Naive thymus-derived CD8-positive, alpha-beta T cell (primary cell): ENCODE results near the gene MAT2A. TPM values are rescaled to one million over a fixed set of nuclear protein-coding genes. Genes with fewer than 3 reads are reported as not detected.
"Not testable (repeated sequence)": the region's sequence is repeated elsewhere in the genome, so short reads cannot be mapped to it uniquely, and the experiment has no call there.

Experiments used
- ATAC-seq, 2 donors: fragments of 150-1000 bp; cut with Tn5 transposase in 1 of 2; sonication (Bioruptor Pico), chemical (Tn5 transposase) in 1 of 2; 1 replicate in 1 of 2; 2 replicates in 1 of 2; pipeline ENCODE4 v1.10.0; 2021; ENCODE audit warnings: mild to moderate bottlenecking in 2 of 2, moderate library complexity in 2 of 2
- POLR2A ChIA-PET: fragments of 350-600 bp; sonication (Branson Sonifier 250); formaldehyde crosslinking; loops from one replicate; lab custom pipeline; 2021; ENCODE audit warnings: antibody characterized with exemption; lab: Charles Lee
- DNase-seq, 10 donors: peaks; one replicate each; pipeline versions ENCODE4 v3.0.0 to v3.0.0-alpha.2; 2020 to 2022
- H3K27ac Mint-ChIP-seq, 10 donors: one replicate each; pipeline ENCODE4 v1.8.0; 2020 to 2022; ENCODE audit warnings: mild to moderate bottlenecking in 10 of 10, mixed read lengths in 10 of 10, moderate library complexity in 4 of 10, inconsistent platforms in 1 of 10
- H3K27me3 Mint-ChIP-seq, 5 donors: one replicate each; pipeline ENCODE4 v1.8.0; 2021 to 2022; ENCODE audit warnings: mixed read lengths in 5 of 5
- H3K36me3 Mint-ChIP-seq, 3 donors: one replicate each; pipeline ENCODE4 v1.8.0; 2020 to 2022; ENCODE audit warnings: mixed read lengths in 3 of 3, mild to moderate bottlenecking in 2 of 3, inconsistent platforms in 1 of 3
- H3K4me1 Mint-ChIP-seq, 4 donors: one replicate each; pipeline ENCODE4 v1.8.0; 2021 to 2022; ENCODE audit warnings: mixed read lengths in 4 of 4
- H3K4me3 Mint-ChIP-seq, 10 donors: one replicate each; pipeline ENCODE4 v1.8.0; 2020 to 2022; ENCODE audit warnings: mild to moderate bottlenecking in 10 of 10, mixed read lengths in 10 of 10, moderate library complexity in 6 of 10, inconsistent platforms in 1 of 10
- H3K9me3 Mint-ChIP-seq, 9 donors: one replicate each; pipeline ENCODE4 v1.8.0; 2020 to 2022; ENCODE audit warnings: mixed read lengths in 9 of 9, mild to moderate bottlenecking in 3 of 9, inconsistent platforms in 1 of 9, moderate library complexity in 1 of 9
- polyA plus RNA-seq, 3 donors: library from polyadenylated mRNA; unstranded; fragments of 300-500 nt; fragmentation: Illumina TruSeq; gene quantifications; one replicate each; pipeline ENCODE4 v1.2.3, GENCODE V29; 2021
- total RNA-seq, 8 experiments: library from RNA in 2 of 8; stranded (reverse) in 2 of 8; gene quantifications; one replicate each; pipeline ENCODE4 v1.2.3 and lab custom pipeline; 2021 to 2026

The MAT2A gene
- total and polyA plus RNA-seq, 5 experiments from 2014 or later: 68.1 to 205 (median 103) TPM

- Mint-ChIP-seq H3K9me3 (no peaks in the 10 kb centered on the region), H3K27me3 (no peaks in the 10 kb centered on the region), H3K27ac (peak overlapping the region; percentile 86 to 97 (median 93)), H3K4me3 (peak overlapping the region; percentile 80 to 93 (median 89)), H3K4me1 (peaks cover 34 to 76% (median 65%) of the 10 kb centered on the region in 4 donors), H3K36me3 (peaks cover 0 to 21% (median 7%) of the 10 kb centered on the region in 3 donors)
- ATAC-seq (peak; percentile 55 to 59), DNase-seq (peak in 3 of 10 donors; percentile 20 to 42 (median 40))
- POLR2A ChIA-PET: interaction anchor here (0.5 to 7.4 kb wide), 9 partner anchors 10 to 257 kb away, joined by 3 to 88 read pairs (median 6); partner anchors contain the start of genes C2orf68, GGCX, MAT2A and RNF181
These were observed 46.2 kb downstream of the MAT2A start for GRCh38 chr2:85584857-85585780.

- Mint-ChIP-seq H3K9me3 (no peaks in the 10 kb centered on the region), H3K4me1 (peaks cover 33 to 78% (median 64%) of the 10 kb centered on the region in 4 donors), H3K4me3 (peak overlapping the region; percentile 65 to 93 (median 88)), H3K27ac (peak overlapping the region; percentile 74 to 97 (median 92)), H3K27me3 (no peaks in the 10 kb centered on the region), H3K36me3 (peaks cover 0 to 18% (median 7%) of the 10 kb centered on the region in 3 donors)
- no peak for ATAC-seq
- DNase-seq: no peak
- POLR2A ChIA-PET: interaction anchor here (0.8 to 7.4 kb wide), 6 partner anchors 10 to 258 kb away, joined by 3 to 88 read pairs (median 7); partner anchors contain the start of genes GGCX, MAT2A, RNF181 and TGOLN2
These were observed 46.8 kb downstream of the MAT2A start for GRCh38 chr2:85585781-85586105.

GRCh38 chr2:85588236-85588635, 49.3 kb downstream of the MAT2A start:
- POLR2A ChIA-PET: interaction anchor here (0.5 to 7.4 kb wide), 5 partner anchors 7 to 29 kb away, joined by 4 to 88 read pairs (median 14); partner anchors contain the start of genes C2orf68, RNF181, TMEM150A and VAMP8
- Mint-ChIP-seq H3K27ac (peak overlapping the region in 9 of 10 donors; percentile 25 to 87 (median 60)), H3K4me3 (peak overlapping the region in 2 of 10 donors; percentile 1 to 55), H3K4me1 (peaks cover 27 to 63% (median 54%) of the 10 kb centered on the region in 4 donors), H3K36me3 (no peaks in the 10 kb centered on the region), H3K27me3 (no peaks in the 10 kb centered on the region), H3K9me3 (no peaks in the 10 kb centered on the region)
- DNase-seq: no peak
- no peak for ATAC-seq

GRCh38 chr2:85588645-85589044, 49.7 kb downstream of the MAT2A start:
- H3K9me3 Mint-ChIP-seq: no peaks in the 10 kb centered on the region
- no peaks in the 10 kb centered on the region for H3K27me3 Mint-ChIP-seq
- H3K27ac Mint-ChIP-seq: peak overlapping the region in 9 of 10 donors; percentile 20 to 87 (median 60)
- POLR2A ChIA-PET: interaction anchor here (0.5 to 7.4 kb wide), 4 partner anchors 9 to 28 kb away, joined by 4 to 67 read pairs (median 8); partner anchors contain the start of genes C2orf68 and TMEM150A
- ATAC-seq: no peak
- peak overlapping the region in 3 of 10 donors; percentile 1 to 55 (median 53) for H3K4me3 Mint-ChIP-seq
- no peak for DNase-seq
- no peaks in the 10 kb centered on the region for H3K36me3 Mint-ChIP-seq
- H3K4me1 Mint-ChIP-seq: peaks cover 24 to 61% (median 51%) of the 10 kb centered on the region in 4 donors

- H3K4me1 Mint-ChIP-seq: peaks cover 27 to 60% (median 53%) of the 10 kb centered on the region in 4 donors
- no peak overlapping the region for H3K4me3 Mint-ChIP-seq
- no peaks in the 10 kb centered on the region for H3K9me3 Mint-ChIP-seq
- no peak for ATAC-seq
- no peak for DNase-seq
- peak overlapping the region in 6 of 10 donors; percentile 7 to 87 (median 32) for H3K27ac Mint-ChIP-seq
- POLR2A ChIA-PET: interaction anchor here (0.8 to 7.4 kb wide), 3 partner anchors 9 to 23 kb away, joined by 5 to 67 read pairs (median 11); partner anchors contain the start of genes C2orf68 and TMEM150A
- H3K27me3 Mint-ChIP-seq: no peaks in the 10 kb centered on the region
- H3K36me3 Mint-ChIP-seq: no peaks in the 10 kb centered on the region
These were observed 50.2 kb downstream of the MAT2A start for GRCh38 chr2:85589181-85589580.

GRCh38 chr2:85589982-85590791, 51.2 kb downstream of the MAT2A start:
- Mint-ChIP-seq H3K4me3 (peak overlapping the region in 1 of 10 donors; percentile 18), H3K36me3 (no peaks in the 10 kb centered on the region), H3K27ac (peak overlapping the region in 6 of 10 donors; percentile 30 to 69 (median 57)), H3K9me3 (no peaks in the 10 kb centered on the region), H3K4me1 (peaks cover 27 to 63% (median 53%) of the 10 kb centered on the region in 4 donors), H3K27me3 (no peaks in the 10 kb centered on the region)
- POLR2A ChIA-PET: interaction anchor here (1.1 to 2.4 kb wide), 3 partner anchors 10 to 52 kb away, joined by 3 to 7 read pairs (median 5); no protein-coding TSS in a partner anchor
- no peak for ATAC-seq
- DNase-seq: no peak

GRCh38 chr2:85590950-85591349, 52.0 kb downstream of the MAT2A start:
- peaks cover 26 to 63% (median 52%) of the 10 kb centered on the region in 4 donors for H3K4me1 Mint-ChIP-seq
- peak overlapping the region in 7 of 10 donors; percentile 18 to 80 (median 55) for H3K27ac Mint-ChIP-seq
- no peaks in the 10 kb centered on the region for H3K27me3 Mint-ChIP-seq
- no peak for DNase-seq
- no peak overlapping the region for H3K4me3 Mint-ChIP-seq
- POLR2A ChIA-PET: interaction anchor here (0.6 to 2.4 kb wide), 4 partner anchors 10 to 52 kb away, joined by 3 to 7 read pairs (median 6); partner anchors contain the start of gene VAMP8
- no peak for ATAC-seq
- H3K9me3 Mint-ChIP-seq: no peaks in the 10 kb centered on the region
- H3K36me3 Mint-ChIP-seq: peaks cover 0 to 3% (median 0%) of the 10 kb centered on the region in 3 donors

GRCh38 chr2:85591563-85591962, 52.6 kb downstream of the MAT2A start:
- POLR2A ChIA-PET: interaction anchor here (0.6 to 2.4 kb wide), 4 partner anchors 9 to 53 kb away, joined by 3 to 7 read pairs (median 6); partner anchors contain the start of gene VAMP8
- no peaks in the 10 kb centered on the region for H3K9me3 Mint-ChIP-seq
- peaks cover 29 to 64% (median 55%) of the 10 kb centered on the region in 4 donors for H3K4me1 Mint-ChIP-seq
- peaks cover 0 to 3% (median 0%) of the 10 kb centered on the region in 3 donors for H3K36me3 Mint-ChIP-seq
- DNase-seq (no peak), ATAC-seq (no peak)
- no peaks in the 10 kb centered on the region for H3K27me3 Mint-ChIP-seq
- H3K4me3 Mint-ChIP-seq: peak overlapping the region in 1 of 10 donors; percentile 1
- peak overlapping the region in 6 of 10 donors; percentile 17 to 81 (median 53) for H3K27ac Mint-ChIP-seq

GRCh38 chr2:85592299-85592698, 53.3 kb downstream of the MAT2A start:
- peak overlapping the region in 2 of 10 donors; percentile 22 to 45 for H3K4me3 Mint-ChIP-seq
- not testable (repeated sequence) for H3K27me3 Mint-ChIP-seq, H3K9me3 Mint-ChIP-seq, ATAC-seq, DNase-seq, H3K36me3 Mint-ChIP-seq
- POLR2A ChIA-PET: interaction anchor here (0.9 to 5.7 kb wide), 3 partner anchors 7 to 13 kb away, joined by 3 to 88 read pairs (median 4); partner anchors contain the start of genes TMEM150A and VAMP5
- peak overlapping the region in 5 of 10 donors; percentile 21 to 71 (median 46) for H3K27ac Mint-ChIP-seq
- peaks cover 29 to 66% (median 60%) of the 10 kb centered on the region in 4 donors for H3K4me1 Mint-ChIP-seq

GRCh38 chr2:85593023-85593422, 54.1 kb downstream of the MAT2A start:
- no peak for ATAC-seq
- Mint-ChIP-seq H3K4me1 (peaks cover 25 to 61% (median 55%) of the 10 kb centered on the region in 4 donors), H3K4me3 (peak overlapping the region in 2 of 10 donors; percentile 45 to 99)

More at GRCh38 chr2:85593023-85593422, 54.1 kb downstream of the MAT2A start:
- peaks cover 0 to 8% (median 0%) of the 10 kb centered on the region in 3 donors for H3K36me3 Mint-ChIP-seq
- no peaks in the 10 kb centered on the region for H3K9me3 Mint-ChIP-seq
- H3K27me3 Mint-ChIP-seq: no peaks in the 10 kb centered on the region
- POLR2A ChIA-PET: interaction anchor here (0.9 to 5.7 kb wide), 3 partner anchors 8 to 14 kb away, joined by 3 to 88 read pairs (median 4); partner anchors contain the start of genes TMEM150A and VAMP5
- peak overlapping the region in 2 of 10 donors; percentile 71 to 75 for H3K27ac Mint-ChIP-seq
- no peak for DNase-seq
